Spleen (tissue), 11 donors: ENCODE measurements around the gene GALNT18. TPM values are rescaled to one million over a fixed set of nuclear protein-coding genes. Genes with fewer than 3 reads are reported as not detected.

Source experiments
- DNase-seq: peaks from one replicate; pipeline ENCODE4 v3.0.0-alpha.2; 2020
- H3K27ac ChIP-seq, 8 donors: fragments of 200-600 bp; sonication (generic) in 7 of 8; 1 replicate in 4 of 8; 2 replicates in 4 of 8; pipeline versions ENCODE4 v1.5.0 to v1.8.0; 2016 to 2021; ENCODE audit warnings: inconsistent platforms in 4 of 8, mild to moderate bottlenecking in 4 of 8, moderate library complexity in 1 of 8
- H3K27me3 ChIP-seq, 7 donors: fragments of 200-600 bp; sonication (generic) in 6 of 7; replicated peaks in 1 of 7; 1 replicate in 4 of 7; 2 replicates in 3 of 7; pipeline versions ENCODE4 v1.5.0 to v1.8.0; 2016 to 2021; ENCODE audit warnings: inconsistent platforms in 3 of 7, mild to moderate bottlenecking in 1 of 7
- H3K36me3 ChIP-seq, 6 donors: fragments of 200-600 bp; sonication (generic) in 5 of 6; 1 replicate in 4 of 6; 2 replicates in 2 of 6; pipeline versions ENCODE4 v1.5.0 to v1.8.0; 2016 to 2021; ENCODE audit warnings: inconsistent platforms in 2 of 6
- H3K4me1 ChIP-seq, 6 donors: fragments of 200-600 bp; sonication (generic) in 5 of 6; 1 replicate in 3 of 6; 2 replicates in 3 of 6; pipeline versions ENCODE4 v1.5.0 to v1.8.0; 2016 to 2021; ENCODE audit warnings: inconsistent platforms in 3 of 6
- H3K4me3 ChIP-seq, 8 donors: fragments of 200-600 bp; sonication (generic) in 7 of 8; 1 replicate in 4 of 8; 2 replicates in 4 of 8; pipeline versions ENCODE4 v1.5.0 to v1.8.0; 2016 to 2021; ENCODE audit warnings: inconsistent platforms in 4 of 8, mild to moderate bottlenecking in 4 of 8, moderate library complexity in 2 of 8
- H3K9me3 ChIP-seq, 8 donors: fragments of 200-600 bp; sonication (generic) in 7 of 8; 1 replicate in 4 of 8; 2 replicates in 4 of 8; pipeline versions ENCODE4 v1.5.0 to v1.8.0; 2016 to 2021; ENCODE audit warnings: inconsistent platforms in 4 of 8
- POLR2A ChIP-seq, 3 donors: fragments of 450-650 bp; IDR thresholded peaks; one replicate each; pipeline ENCODE4 v1.5.1; 2017; ENCODE audit warnings: antibody characterized with exemption in 3 of 3, mild to moderate bottlenecking in 1 of 3
- POLR2AphosphoS5 ChIP-seq, 3 donors: sonication (generic); formaldehyde crosslinking; IDR thresholded peaks; one replicate each; pipeline ENCODE4 v1.5.1; 2017; ENCODE audit warnings: antibody characterized with exemption in 3 of 3
- WGBS, 5 donors: extraction: QIAGEN DNeasy Blood & Tissue Kit in 3 of 5; methylation state at CpG; one replicate each; pipeline versions ENCODE4 v1.1.5 to v1.1.7; 2013 to 2018; 5-methylcytosine and 5-hydroxymethylcytosine counted together
- intact Hi-C: fragments of 100-400 bp; cut with DNase I; formaldehyde crosslinking; loops from one replicate; pipeline ENCODE4 v1.15.0; 2023; ENCODE audit warnings: low total_unique reads
- polyA plus RNA-seq, 3 donors: library from polyadenylated mRNA; stranded (reverse); fragments of 200-250 nt; gene quantifications; one replicate each; pipeline ENCODE4 v1.2.1, GENCODE V29; 2013
- total RNA-seq, 7 donors: library from RNA; depleted of rRNA in 3 of 7; stranded (reverse); fragments of >200 nt in 3 of 7; fragmentation: NEBNext Ultra II Directional in 4 of 7; extraction: Animal tissue kit (Norgen Biotek cat#: 25700) in 4 of 7; gene quantifications; one replicate each; pipeline versions ENCODE4 v1.1.0 to v1.2.1, GENCODE V29; 2016 to 2021
- TF ChIP-seq, protein P1 (sequence below), 11 experiments: fragments of 200-600 bp in 7 of 11; fragments of 450-650 bp in 4 of 11; sonication (generic) in 4 of 11; IDR thresholded peaks in 8 of 11; conservative IDR thresholded peaks in 3 of 11; 1 replicate in 7 of 11; 2 replicates in 4 of 11; pipeline versions ENCODE4 v1.4.0 to v1.8.0; 2016 to 2021; ENCODE audit warnings: antibody characterized with exemption in 11 of 11, inconsistent platforms in 4 of 11, mild to moderate bottlenecking in 1 of 11
- donor health status: healthy with polysubstance abuse.
- donor health status: DM: no; HTN: no; CAD: no; lungs with moderate emphysema.
- donor health status: DM: no; HTN: no; CAD: no.
- donor health status: Bipolar disorder and iron deficiency.
- donor health status: healthy.
- donor health status: DM: no; HTN: no; CAD: no.
- donor health status: DM: yes; HTN: yes; CAD: no.

Gene GALNT18
- total and polyA plus RNA-seq, 10 donors: 0.87 to 6.9 (median 3.9) TPM

DNA sequence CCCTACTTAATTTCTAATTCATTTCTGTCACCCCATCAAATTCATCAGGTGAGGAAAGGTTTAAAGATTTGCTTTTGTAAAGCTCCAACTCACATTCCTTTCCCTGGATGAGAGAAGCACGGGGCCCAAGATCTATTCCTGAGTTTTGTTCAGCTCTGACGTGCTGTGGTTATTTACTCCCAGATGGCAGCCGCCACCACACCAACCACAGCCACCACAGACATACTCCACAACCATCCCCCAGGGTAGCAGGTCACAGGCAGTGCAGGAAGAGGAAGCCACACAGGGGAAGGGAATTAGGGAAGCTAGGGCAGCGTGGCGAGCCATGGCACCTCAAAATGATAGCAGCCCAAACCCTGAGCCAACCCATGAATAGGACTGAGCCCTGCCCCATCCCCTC is 205.3 kb downstream of the GALNT18 start:
- Histone ChIP-seq H3K36me3 (no peaks in the 10 kb centered on the region), H3K9me3 (no peaks in the 10 kb centered on the region), H3K27me3 (peaks cover 0 to 57% (median 0%) of the 10 kb centered on the region in 7 donors), H3K4me3 (no peak overlapping the region), H3K4me1 (peaks cover 0 to 27% (median 14%) of the 10 kb centered on the region in 6 donors), H3K27ac (no peak overlapping the region)
- no peak for DNase-seq
- intact Hi-C loops: no loop called here
- no peak for TF ChIP-seq POLR2A (IDR thresholded peaks at IDR 0.05)
- peak in 1 of 3 donors; percentile 32 for TF ChIP-seq POLR2AphosphoS5 (IDR thresholded peaks at IDR 0.05)
- TF ChIP-seq, protein P1, sequence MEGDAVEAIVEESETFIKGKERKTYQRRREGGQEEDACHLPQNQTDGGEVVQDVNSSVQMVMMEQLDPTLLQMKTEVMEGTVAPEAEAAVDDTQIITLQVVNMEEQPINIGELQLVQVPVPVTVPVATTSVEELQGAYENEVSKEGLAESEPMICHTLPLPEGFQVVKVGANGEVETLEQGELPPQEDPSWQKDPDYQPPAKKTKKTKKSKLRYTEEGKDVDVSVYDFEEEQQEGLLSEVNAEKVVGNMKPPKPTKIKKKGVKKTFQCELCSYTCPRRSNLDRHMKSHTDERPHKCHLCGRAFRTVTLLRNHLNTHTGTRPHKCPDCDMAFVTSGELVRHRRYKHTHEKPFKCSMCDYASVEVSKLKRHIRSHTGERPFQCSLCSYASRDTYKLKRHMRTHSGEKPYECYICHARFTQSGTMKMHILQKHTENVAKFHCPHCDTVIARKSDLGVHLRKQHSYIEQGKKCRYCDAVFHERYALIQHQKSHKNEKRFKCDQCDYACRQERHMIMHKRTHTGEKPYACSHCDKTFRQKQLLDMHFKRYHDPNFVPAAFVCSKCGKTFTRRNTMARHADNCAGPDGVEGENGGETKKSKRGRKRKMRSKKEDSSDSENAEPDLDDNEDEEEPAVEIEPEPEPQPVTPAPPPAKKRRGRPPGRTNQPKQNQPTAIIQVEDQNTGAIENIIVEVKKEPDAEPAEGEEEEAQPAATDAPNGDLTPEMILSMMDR (IDR thresholded peaks at IDR 0.05 in 8 of 11, conservative IDR thresholded peaks at IDR 0.05 in 3 of 11): no peak
- 17 to 53% (median 19%) methylated on average over 5 of the region's 5 CpGs for WGBS, 5 donors

DNA sequence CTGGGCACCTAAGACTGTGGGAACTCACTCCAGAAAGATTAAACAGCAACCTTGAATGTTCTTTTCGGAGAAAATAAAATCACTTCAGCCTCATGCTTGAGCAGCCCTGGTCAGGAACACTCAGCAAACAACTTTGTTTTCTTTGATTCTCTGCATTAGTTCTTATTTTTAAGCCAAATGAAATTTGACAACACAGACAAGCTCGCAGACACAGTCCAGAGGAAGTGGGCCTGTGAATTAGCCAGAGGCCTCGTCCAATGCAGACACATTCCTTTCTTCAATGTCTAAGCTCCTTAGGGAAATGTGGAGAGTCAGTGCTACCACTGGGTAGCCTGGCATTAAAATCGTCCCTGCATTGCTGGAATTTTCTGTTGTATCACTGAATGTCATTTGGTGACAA is 205.9 kb downstream of the GALNT18 start:
- no peak for TF ChIP-seq POLR2A (IDR thresholded peaks at IDR 0.05)
- TF ChIP-seq, protein P1 (IDR thresholded peaks at IDR 0.05 in 8 of 11, conservative IDR thresholded peaks at IDR 0.05 in 3 of 11): no peak
- TF ChIP-seq POLR2AphosphoS5 (IDR thresholded peaks at IDR 0.05): no peak
- Histone ChIP-seq H3K27ac (no peak overlapping the region), H3K9me3 (no peaks in the 10 kb centered on the region), H3K4me1 (peaks cover 0 to 25% (median 13%) of the 10 kb centered on the region in 6 donors), H3K36me3 (no peaks in the 10 kb centered on the region), H3K27me3 (peaks cover 0 to 57% (median 0%) of the 10 kb centered on the region in 7 donors), H3K4me3 (no peak overlapping the region)
- intact Hi-C loops: no loop called here
- WGBS, 5 donors: 25 to 36% (median 31%) methylated on average over 4 of the region's 4 CpGs
- DNase-seq: no peak

DNA sequence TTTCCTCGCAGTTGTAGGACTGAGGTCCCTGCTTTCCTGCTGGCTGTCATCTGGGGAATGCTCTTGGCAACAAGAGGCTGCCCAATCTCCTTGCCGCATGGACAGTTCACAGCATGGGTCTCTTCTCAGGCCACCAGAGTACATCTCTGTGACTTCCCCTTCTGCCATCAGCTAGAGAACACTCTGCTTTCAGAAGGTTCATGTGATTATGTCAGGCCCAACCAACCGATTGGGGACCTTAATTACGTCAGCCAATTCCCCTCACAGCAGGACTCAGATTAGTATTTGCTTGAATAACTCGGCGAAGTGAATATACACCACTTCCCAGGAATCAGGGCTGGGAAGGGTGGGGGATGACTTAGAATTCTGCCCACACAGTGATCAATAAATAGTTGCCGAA is 206.8 kb downstream of the GALNT18 start:
- Histone ChIP-seq H3K4me1 (peaks cover 0 to 22% (median 12%) of the 10 kb centered on the region in 6 donors), H3K27ac (no peak overlapping the region), H3K9me3 (no peaks in the 10 kb centered on the region), H3K36me3 (no peaks in the 10 kb centered on the region), H3K27me3 (peaks cover 0 to 61% (median 0%) of the 10 kb centered on the region in 7 donors), H3K4me3 (no peak overlapping the region)
- TF ChIP-seq POLR2A (IDR thresholded peaks at IDR 0.05) (no peak), POLR2AphosphoS5 (IDR thresholded peaks at IDR 0.05) (no peak)
- TF ChIP-seq, protein P1 (IDR thresholded peaks at IDR 0.05 in 8 of 11, conservative IDR thresholded peaks at IDR 0.05 in 3 of 11): no peak
- intact Hi-C loops: no loop called here
- no peak for DNase-seq
- WGBS, 5 donors: 86 to 89% (median 88%) methylated on average over 7 of the region's 7 CpGs

DNA sequence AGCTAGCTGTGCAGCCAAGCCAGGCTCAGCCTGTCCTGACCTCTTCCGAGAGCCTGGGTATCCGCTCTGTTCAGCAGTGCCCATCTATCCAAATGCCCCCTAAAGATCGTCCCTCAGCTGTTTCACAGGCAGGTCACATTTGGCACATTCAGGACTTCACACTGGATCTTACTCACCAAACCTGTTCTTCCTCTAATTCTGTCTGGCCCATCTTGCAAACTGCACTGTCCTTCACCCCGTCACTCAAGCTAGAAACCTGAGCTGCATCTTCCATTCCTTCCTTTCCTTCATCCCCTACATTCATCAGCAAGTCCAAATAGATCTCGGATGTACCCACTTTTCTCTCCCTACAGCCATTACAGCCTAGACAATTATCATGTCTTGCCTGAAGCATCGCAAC is 208.0 kb downstream of the GALNT18 start:
- no peak for TF ChIP-seq POLR2AphosphoS5 (IDR thresholded peaks at IDR 0.05)
- TF ChIP-seq, protein P1 (IDR thresholded peaks at IDR 0.05 in 8 of 11, conservative IDR thresholded peaks at IDR 0.05 in 3 of 11): no peak
- TF ChIP-seq POLR2A (IDR thresholded peaks at IDR 0.05): no peak
- Histone ChIP-seq H3K4me3 (no peak overlapping the region), H3K27me3 (peaks cover 0 to 69% (median 0%) of the 10 kb centered on the region in 7 donors), H3K36me3 (no peaks in the 10 kb centered on the region), H3K27ac (no peak overlapping the region), H3K4me1 (peaks cover 0 to 34% (median 21%) of the 10 kb centered on the region in 6 donors), H3K9me3 (no peaks in the 10 kb centered on the region)
- 88 to 95% (median 91%) methylated on average over 6 of the region's 6 CpGs for WGBS, 5 donors
- intact Hi-C loops: no loop called here
- no peak for DNase-seq
